IPS DF 4.7 (cell line): ENCODE measurements around the gene BAG5.
"Not testable (repeated sequence)": the region's sequence is repeated elsewhere in the genome, so short reads cannot be mapped to it uniquely, and the experiment has no call there.

Source experiments
- DNase-seq: peaks from one replicate; pipeline ENCODE4 v3.0.0-alpha.2; 2013; ENCODE audit warnings: low spot score; ENCODE audit errors: extremely low read depth

Gene BAG5, protein sequence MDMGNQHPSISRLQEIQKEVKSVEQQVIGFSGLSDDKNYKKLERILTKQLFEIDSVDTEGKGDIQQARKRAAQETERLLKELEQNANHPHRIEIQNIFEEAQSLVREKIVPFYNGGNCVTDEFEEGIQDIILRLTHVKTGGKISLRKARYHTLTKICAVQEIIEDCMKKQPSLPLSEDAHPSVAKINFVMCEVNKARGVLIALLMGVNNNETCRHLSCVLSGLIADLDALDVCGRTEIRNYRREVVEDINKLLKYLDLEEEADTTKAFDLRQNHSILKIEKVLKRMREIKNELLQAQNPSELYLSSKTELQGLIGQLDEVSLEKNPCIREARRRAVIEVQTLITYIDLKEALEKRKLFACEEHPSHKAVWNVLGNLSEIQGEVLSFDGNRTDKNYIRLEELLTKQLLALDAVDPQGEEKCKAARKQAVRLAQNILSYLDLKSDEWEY

DNA sequence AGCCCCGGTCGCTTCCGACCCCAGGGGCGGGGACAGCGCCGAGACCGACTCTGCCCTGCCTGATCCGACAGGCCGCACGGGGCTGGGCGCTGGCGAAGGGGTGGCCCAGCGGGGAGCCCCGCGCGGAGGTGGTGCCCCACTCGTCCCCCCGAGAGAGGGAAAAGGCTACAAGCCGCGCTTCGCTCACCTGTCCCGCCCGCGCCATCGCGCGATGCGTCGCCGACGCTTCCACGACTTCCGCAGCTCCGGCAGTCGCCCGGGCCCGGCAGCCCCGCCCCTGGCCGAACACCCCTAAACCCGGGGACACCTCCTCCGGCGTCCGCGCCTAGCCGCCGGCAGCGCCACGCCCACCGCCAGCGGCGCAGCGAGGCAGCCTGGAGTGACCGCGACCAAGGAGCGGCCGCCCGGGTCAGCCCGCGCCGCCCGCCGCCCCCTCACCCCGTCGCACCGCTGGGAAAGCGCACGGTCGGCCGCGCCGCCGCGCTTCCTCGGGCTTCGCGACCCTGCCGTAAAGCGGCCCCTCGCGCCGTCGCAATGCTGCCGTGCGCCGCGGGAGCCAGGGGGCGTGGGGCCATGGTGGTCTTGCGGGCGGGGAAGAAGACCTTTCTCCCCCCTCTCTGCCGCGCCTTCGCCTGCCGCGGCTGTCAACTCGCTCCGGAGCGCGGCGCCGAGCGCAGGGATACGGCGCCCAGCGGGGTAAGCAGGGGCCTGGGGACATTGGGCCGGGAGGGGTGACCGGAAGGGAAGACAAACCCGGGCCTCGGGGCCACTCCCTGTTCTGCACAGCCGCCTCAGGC, at the start of gene BAG5, which contains the start of gene COA8:
Gene BAG5 (minus strand): TSS at position 229 of the 797 bp plus-strand sequence. CDS start 1,493 bp downstream, outside the sequence.
Gene COA8 (plus strand): TSS at position 532 of the 797 bp plus-strand sequence. CDS start 42 bp downstream, at position 574.
- no peak for DNase-seq

DNA sequence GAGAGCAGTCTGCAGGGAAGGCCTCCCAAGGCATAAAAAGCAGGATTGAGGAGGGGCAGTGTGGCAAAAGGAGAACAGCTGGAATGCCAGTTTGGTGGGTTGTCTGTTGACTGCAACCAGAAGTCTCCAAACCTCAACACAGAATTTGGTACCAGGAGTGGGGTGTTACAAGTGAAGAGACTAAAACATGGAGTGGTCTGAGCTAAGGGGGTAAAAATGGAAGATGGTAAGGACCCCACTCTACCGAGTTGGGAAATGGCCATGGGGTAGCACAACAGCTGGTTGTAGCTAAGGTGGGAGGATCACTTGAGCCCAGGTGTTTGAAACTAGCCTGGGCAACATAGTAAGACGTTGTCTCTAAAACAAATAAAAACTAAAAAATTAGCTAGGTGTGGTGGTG, 48.8 kb upstream of the BAG5 start:
- DNase-seq: no peak

DNA sequence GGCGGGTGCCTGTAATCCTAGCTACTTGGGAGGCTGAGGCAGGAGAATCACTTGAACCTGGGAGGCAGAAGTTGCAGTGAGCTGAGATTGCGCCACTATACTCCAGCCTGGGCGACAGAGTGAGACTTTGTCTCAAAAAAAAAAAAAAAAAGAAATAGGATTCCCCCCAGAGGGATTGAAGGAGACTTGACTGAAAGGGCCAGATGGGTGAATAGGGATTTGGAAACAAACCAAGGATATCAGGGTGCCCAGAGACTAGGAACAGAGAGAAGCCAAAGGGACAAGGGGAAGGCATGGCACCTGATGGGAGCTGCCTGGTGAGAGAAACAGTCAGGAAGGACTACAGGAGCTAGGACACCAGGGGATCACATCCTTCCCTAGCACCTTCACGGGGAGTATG, 46.6 kb upstream of the BAG5 start:
- DNase-seq: not testable (repeated sequence)

DNA sequence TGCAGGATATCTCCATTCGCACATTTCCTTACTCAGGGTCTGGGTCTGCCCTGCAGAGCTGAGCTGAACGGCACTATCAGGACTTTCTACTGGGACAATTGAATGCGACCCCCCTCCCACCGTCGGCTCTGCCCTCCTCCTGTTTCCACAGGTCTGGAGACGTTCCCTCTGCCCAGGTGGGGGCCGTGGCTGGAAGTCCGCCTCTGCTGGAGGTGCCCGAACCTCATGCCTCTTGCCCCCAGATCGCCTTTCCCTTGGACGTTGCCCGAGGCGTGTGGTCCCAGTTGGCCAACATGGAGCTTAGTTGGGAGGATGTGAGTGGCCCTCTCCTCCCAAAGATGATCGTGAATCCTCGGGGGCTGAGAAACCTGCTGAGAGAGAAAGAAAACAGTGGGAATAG, 45.4 kb upstream of the BAG5 start:
- no peak for DNase-seq

DNA sequence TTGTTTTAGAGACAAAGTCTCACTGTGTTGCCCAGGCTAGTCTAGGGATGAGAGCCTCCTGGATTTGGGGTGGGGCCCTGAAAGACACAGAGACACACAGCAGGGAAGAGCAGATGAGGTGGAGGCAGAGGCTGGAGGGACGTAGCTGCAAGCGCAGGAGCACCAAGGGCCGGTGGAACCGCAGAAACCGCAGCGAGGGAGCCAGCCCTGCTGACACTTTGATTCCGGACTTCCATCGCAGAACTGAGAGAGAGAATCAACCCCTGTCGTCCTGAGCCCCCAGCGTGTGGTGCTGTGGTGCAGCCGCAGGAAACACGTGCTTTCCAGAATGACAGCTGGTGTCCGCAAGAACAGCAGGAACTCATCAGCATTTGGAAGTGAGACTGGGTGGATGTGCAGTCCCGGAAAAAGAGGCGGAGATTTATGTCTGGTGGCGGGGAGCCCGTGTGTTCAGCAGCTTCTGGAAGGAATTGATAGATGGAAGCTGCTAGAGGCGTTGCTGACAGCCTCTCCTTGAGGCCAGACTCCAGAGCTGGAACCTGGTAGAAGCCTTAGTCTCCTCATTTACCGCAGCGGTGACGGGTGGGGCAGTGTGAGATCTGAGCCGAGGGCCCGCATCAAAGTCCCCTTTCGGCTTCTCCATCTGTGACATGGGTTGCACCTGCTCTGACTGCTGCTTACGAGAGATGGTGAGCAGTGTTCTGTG, 44.7 kb upstream of the BAG5 start:
- no peak for DNase-seq

DNA sequence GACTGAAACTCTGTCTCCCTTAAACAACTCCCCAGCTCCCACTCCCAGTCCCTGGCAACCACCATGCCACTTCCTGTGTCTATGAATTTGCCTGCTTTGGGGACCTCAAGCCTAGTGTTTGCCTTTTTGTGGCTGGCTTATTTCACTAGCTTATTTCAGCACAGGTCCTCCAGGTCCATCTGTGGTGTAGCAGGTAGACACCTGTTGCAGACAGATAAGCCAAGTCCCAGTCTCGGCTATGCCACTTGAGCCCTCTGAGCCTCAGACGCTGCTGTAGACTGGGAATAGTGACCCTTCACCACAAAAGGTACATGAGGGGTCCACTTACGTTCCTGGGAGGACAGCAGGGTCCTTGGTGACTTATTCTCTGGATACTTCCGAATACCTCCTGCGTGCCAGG, 42.2 kb upstream of the BAG5 start:
- DNase-seq: no peak

DNA sequence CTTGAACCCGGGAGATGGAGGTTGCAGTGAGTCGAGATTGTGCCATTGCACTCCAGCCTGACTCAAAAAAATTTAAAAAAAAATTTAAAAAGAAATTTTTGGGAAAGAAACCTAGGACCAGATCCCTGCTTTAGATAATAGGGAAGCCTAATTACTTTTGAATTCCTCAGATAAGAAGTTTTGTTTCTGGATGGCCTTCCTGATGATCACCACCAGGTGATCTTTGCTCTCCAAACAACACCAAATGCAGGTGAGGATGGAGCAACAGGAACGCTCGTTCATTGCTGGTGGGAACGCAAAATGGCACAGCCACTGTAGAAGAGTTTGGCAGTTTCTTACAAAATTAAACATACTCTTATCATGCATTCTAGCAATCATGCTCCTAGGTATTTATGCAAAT, 38.0 kb upstream of the BAG5 start:
- no peak for DNase-seq

DNA sequence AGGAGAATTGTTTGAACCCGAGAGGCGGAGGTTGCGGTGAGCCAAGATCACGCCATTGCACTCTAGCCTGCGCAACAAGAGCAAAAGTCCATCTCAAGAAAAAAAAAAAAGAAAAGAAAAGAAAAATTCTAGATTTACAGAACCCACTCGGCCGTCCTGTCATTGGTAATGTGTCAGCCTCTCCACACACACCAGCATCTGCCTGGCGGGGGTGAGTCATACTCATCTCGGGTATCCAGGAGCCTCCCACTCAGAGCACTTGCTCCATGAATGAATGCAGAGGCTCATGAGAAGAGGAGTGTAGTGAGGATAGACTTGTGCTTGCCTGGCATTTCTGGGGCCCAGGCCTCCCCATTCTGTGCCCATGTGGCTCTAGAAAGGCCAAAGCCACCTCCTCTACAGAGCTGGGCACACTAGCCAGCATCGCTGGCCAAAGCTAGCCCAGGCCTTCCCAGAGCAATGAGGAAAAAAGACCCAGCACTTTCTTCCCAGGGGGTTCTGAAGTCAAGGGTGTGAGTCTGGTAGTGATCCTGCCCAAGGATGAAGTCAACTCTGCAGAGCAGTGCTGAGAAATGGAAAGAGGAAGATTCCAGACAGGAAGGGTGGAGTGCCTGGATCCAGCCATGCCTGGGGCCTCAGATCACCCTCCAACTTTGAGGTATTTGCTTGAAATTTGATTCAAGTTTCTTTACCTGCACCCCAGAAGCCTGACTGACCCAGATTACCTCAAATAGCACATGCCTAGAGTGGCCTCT, 35.3 kb upstream of the BAG5 start:
- DNase-seq: no peak

DNA sequence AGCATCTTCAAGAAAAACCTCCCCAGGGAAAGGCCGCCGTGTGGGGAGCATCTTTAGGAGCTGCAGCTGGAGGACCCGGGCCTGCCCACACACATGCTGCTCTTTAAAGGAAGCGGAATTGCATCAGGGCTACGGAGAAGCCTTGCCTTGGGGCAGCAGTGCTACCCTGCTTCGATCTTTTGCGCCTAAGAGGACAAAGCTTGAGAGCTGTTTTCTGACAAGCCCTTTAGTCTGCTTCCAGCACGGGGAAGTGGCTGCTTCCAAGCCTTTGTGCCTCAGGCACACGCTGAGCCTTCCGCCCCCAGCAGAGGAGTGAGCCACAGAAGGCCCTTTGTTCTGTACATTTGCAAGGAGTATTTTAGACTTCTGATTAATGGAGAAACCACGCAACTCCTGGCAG, 31.8 kb upstream of the BAG5 start:
- no peak for DNase-seq

DNA sequence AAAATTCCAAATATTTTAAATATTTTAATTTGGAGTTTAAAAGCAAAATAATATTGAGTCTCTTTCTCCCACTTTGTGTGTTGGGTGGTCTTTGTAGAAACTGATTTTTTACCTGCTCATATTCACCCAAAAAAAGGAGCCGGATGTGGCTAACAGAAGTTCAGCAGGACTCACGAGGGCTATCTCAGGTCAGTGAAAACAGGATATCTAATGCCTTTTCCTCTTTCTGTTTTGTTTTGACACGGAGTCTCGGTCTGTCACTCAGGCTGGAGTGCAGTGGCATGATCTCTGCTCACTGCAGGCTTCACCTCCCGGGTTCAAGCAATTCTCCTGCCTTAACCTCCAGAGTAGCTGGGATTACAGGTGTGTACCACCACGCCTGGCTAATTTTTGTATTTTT, 31.1 kb upstream of the BAG5 start:
- DNase-seq: no peak

DNA sequence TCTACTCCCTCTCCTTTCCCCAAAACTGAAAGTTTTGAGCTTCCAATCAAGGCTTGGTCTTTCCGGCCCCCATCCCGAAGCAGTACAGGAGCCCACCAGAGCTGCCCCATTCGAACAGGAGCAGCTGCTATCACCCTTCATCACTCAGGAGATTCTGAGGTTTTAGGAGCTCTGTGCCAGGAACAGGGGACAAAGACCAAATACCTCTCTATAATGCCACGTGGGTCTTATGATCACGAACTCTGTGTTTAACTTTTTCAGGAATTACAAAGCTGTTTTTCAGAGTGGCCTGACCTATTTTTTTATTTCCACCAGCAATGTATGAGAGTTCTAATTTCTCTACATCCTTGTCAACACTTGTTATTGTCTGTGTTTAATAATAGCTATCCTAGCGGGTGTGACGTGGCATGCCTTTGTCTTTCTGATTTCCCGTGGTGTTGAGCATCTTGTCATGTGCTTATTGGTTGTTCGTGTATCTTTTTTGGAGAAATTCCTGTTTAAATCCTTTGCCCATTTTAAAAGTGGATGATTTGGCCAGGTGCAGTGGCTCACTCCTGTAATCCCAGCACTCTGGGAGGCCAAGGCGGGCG, 22.0 kb upstream of the BAG5 start:
- DNase-seq: no peak

DNA sequence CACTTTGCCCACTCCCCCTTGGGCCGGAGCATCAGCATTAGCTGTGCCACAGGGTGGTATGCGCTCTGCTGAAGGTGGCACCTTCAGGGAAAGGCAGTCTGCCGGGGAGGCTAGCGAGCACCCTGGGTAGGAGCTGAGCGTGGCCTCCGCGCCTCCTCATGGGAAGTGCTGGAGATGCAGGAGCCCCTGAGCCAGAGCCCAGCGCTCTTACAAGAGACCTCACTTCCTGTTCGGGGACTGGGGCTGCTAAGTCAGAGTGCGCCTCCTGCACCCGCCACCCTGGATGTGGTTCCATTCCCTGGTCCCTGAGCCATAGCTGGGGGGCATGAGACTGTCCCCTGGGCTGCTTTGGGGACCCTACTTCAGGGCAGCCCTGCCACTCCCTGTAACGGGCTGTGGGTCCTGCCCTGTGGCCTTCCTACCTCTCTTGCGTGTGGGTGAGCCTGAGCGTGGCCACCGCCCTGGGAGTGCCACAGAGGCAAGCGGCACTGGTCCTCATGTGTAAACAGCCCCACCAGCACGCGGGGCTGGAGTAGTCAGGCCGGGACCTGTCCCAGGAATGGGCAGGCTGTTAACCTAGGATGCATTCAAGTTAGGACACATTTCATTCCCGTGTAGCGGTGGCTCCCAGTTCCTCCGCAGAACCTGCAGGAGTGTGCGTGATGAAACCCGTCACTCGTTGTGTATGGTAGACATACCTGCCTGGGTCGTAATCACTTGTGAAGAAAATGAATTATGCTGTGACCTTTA, 19.7 kb upstream of the BAG5 start:
- no peak for DNase-seq

DNA sequence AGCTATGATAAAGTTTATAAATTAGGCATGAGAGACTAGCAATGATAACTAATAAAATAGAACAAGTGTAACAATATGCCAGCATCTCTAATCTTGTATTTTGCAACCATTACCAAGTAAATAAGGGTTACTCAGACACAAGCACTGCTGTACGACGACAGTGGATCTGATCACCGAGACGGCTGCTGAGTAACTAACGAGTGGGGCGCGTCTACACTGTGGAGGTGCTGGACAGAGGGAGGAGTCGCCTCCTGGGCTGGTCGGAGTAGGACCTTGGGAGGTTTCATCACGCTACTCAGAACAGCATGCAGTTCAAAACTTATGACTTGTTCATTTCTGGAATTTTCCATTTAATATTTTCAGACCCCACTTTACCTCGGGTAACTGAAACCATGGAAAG, 18.7 kb upstream of the BAG5 start:
- no peak for DNase-seq

DNA sequence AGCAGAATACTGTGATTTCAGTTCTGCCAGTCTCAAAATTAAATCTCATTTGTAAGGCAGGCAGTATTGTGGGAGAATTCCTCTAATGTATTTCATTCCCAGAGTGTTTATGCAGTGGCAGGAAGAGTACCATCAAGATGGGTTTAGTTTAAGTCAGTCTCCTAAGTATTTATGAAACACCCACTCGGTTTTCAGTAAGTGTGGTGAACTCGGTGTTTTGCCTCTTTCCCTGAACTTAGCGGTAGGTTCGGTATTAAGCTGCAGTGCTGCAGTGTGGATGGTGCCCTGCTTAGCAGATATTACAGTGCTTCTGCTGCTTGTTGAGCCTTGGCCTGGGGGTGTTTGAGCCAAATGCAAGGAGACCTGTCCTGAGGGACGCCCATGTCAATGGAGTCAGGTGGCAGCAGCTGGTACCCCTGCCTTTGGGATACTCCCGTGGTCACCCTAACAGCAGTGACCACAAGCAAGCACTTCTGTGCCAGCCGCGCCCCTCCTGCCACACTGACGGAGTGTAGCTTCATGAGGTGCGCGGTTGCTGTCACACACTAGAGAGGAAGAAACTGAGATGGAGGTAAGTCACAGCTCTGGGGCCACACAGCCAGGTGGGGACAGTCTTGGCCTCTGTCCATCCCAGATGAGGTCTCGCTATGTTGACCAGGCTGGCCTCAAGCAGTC, 16.1 kb upstream of the BAG5 start:
- DNase-seq: no peak

DNA sequence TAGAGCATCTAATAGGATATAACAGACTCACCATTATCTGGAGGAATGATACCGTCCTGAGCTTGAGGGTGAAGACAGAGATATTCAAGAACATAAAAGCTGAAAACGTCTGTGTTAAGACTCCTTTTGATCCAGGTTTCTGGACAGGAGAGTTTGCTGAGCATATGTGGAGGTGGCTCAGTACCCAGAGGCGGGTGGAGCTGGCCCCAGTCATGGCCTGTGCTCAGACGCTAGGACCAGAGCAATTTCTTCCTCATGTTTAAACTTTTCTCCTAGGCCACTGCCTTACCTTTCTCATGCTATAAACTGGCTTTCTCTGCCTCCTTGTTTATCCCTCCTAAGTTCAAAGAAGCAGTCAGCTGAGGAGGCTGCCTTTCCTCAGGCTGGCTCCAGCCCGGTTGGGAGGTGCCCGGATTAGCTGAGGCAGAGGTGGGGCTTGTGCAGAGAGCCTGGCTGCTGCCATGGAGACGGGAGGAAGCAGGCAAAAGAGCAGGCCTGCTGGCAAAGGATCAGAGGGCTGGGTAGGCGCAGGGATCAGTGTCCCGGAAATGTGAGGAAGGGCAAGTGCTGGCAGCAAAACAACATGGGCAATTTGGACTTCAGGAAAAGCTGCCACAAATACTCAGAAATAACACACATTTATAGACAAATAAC, 14.0 kb upstream of the BAG5 start:
- no peak for DNase-seq

DNA sequence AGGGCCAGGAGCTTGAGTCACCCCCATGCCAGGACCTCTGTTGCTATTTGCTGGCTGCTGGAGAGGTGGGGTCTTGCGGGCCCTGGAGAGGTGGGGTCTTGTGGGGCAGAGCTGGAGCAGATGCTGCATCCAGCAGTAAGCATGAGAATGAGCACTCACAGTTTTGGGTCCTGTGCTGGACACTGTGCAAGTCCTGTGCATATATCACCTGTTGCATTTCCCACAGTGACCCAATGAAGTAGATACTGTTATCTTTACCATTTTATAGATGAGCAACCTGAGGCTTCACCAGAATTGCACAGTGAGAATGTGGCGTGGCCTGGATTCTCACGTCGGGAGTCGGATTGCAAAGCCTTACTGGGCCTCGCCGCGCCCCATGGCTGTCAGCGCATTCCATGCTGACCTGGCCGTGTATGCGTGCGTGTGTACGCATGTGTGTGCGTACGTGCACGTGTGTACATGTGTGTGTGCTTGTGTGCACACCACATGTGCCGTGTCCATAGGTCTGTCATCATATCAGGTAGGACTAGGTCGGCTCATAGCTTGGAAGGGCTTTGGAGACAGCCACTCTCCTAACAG, 12.3 kb upstream of the BAG5 start:
- DNase-seq: no peak

DNA sequence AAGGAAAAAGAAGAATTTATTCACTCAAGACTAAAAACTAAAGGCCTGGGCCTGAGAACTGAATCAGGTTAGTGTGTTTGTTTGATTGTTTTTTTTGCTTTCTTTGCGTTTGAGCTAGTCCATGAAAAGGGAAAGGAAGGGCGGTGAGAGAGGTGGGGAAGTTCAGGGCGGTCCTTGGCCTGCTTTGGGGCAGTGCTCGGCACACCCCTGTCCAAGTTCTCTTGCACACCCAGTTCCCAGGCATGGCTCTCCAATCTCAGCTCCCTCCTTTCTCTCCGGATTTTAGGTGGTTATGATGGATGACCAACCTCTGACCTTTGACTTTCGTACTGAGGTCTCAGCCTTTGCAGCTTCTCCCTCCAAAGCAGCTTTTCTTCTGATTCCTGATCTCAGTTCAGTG, 11.6 kb upstream of the BAG5 start:
- DNase-seq: no peak

DNA sequence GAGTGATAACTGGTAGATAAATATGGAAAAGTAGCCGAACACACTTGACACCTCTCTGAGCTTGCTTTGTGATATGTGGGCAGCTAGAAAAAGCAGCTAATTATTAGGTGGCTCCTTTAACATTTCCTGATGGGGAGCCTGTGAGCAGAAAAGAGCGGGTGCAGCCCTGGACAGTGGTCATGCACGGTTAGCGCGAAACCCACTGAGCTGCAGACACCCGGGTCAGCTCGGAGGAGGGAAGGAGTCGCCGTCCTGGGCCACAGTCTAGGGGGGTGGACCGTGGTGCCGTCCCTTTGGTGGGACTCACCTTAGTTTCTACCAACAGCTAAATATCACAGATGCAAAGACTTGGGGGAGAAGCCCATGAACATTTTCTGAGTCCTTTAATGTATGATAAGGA, 7.0 kb upstream of the BAG5 start:
- no peak for DNase-seq

DNA sequence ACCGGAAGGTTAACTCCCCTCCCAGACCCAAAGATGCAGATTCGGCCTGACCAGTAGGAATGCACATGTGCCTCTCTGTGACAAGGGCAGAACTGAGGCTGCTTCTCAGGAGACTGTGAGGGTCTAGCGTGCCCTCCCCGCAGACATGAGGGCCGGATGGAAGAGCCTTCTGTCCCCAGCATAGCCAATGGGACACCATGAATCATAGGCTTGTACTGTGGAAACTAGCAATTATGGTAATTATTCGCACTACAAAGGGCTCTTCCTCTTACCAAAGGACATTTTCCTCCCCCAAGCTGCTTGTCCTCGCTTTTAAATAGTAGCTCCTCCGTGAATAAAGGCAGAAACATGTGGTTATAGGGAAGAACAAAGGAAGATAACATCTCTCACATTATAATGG, 6.5 kb upstream of the BAG5 start:
- DNase-seq: no peak
